ENCODE measurements around the gene ZNF132.

The ZNF132 gene

DNA sequence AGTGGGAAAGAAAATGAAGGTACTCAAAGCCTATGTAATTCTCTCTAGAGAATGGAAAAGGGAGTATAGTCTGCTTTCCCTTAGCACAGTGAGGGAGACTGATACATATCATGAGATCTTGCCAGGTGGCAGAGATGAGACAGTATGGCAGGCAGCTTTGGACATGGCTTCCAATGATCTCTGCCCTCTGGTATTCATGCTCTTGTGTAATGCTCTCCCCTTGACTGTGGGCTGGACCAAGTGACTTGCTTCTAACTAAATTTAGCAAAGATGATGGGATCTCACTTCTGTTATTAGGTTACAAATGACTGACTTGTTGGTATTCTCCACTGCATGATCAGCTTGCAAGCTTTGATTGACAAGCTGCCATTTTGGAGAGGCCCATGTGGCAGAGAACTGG, 10.2 kb downstream of the ZNF132 start:
- TF ChIP-seq, protein P1, sequence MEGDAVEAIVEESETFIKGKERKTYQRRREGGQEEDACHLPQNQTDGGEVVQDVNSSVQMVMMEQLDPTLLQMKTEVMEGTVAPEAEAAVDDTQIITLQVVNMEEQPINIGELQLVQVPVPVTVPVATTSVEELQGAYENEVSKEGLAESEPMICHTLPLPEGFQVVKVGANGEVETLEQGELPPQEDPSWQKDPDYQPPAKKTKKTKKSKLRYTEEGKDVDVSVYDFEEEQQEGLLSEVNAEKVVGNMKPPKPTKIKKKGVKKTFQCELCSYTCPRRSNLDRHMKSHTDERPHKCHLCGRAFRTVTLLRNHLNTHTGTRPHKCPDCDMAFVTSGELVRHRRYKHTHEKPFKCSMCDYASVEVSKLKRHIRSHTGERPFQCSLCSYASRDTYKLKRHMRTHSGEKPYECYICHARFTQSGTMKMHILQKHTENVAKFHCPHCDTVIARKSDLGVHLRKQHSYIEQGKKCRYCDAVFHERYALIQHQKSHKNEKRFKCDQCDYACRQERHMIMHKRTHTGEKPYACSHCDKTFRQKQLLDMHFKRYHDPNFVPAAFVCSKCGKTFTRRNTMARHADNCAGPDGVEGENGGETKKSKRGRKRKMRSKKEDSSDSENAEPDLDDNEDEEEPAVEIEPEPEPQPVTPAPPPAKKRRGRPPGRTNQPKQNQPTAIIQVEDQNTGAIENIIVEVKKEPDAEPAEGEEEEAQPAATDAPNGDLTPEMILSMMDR (conservative IDR thresholded peaks at IDR 0.05; ENCODE audit: control insufficient read depth, insufficient read depth, low read depth, low read length), result no peak
- H3K4me3 ChIP-seq (ENCODE audit: control insufficient read depth, low read depth, low read length), result no peak overlapping the region
- no peak for DNase-seq (ENCODE audit: low read depth)

DNA sequence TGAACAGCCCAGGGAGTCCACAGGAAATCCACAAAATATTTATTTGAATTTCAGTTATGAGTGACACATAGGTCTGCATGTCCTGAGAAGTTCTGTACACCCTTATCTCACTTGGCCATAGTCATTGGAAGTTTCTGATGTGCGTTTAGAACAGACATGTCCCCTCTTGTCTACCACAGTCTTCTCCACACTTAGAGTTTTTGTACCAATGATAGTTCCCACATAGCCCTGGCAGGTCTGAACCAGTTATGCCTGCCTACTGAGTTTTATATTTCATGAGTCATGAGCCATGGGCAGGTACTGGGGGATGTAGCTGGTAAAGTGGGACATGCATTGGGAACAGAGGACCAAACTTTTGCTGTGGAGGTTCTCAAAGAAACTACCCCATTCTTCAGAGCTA, 11.3 kb downstream of the ZNF132 start:
- no peak for DNase-seq (ENCODE audit: low read depth)
- TF ChIP-seq, protein P1 (conservative IDR thresholded peaks at IDR 0.05; ENCODE audit: control insufficient read depth, insufficient read depth, low read depth, low read length), result no peak
- H3K4me3 ChIP-seq (ENCODE audit: control insufficient read depth, low read depth, low read length), result no peak overlapping the region

DNA sequence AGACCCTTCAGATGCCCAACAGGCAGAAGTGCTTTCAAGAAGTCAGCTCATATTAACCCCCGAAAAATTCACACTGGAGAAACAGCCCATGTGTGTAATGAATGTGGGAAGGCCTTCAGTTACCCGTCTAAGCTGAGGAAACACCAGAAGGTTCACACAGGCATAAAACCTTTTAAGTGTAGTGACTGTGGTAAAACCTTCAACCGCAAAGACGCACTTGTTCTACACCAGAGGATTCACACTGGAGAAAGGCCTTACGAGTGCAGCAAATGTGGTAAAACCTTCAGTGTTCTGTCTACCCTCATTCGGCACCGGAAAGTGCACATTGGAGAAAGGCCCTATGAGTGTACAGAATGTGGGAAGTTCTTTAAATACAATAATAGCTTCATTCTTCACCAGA, 22.9 kb downstream of the ZNF132 start:
- TF ChIP-seq, protein P1 (conservative IDR thresholded peaks at IDR 0.05; ENCODE audit: control insufficient read depth, insufficient read depth, low read depth, low read length), result no peak
- no peak overlapping the region for H3K4me3 ChIP-seq (ENCODE audit: control insufficient read depth, low read depth, low read length)
- no peak for DNase-seq (ENCODE audit: low read depth)

DNA sequence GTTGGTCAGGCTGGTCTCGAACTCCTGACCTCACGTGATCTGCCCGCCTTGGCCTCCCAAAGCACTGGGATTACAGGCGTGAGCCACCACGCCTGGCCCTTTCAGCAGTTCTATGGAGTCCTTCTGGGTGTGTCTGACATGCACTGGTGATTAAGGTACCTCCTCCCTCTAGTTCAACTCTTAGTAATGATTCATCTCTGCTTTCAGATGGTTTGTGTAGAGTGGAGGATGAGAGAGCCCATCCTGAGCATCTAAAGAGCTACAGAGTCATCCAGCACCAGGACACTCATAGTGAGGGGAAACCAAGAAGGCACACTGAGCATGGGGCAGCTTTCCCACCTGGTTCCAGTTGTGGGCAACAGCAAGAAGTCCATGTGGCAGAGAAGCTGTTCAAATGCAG, 23.3 kb downstream of the ZNF132 start:
- DNase-seq (ENCODE audit: low read depth), result no peak
- TF ChIP-seq, protein P1 (conservative IDR thresholded peaks at IDR 0.05; ENCODE audit: control insufficient read depth, insufficient read depth, low read depth, low read length), result no peak
- no peak overlapping the region for H3K4me3 ChIP-seq (ENCODE audit: control insufficient read depth, low read depth, low read length)

DNA sequence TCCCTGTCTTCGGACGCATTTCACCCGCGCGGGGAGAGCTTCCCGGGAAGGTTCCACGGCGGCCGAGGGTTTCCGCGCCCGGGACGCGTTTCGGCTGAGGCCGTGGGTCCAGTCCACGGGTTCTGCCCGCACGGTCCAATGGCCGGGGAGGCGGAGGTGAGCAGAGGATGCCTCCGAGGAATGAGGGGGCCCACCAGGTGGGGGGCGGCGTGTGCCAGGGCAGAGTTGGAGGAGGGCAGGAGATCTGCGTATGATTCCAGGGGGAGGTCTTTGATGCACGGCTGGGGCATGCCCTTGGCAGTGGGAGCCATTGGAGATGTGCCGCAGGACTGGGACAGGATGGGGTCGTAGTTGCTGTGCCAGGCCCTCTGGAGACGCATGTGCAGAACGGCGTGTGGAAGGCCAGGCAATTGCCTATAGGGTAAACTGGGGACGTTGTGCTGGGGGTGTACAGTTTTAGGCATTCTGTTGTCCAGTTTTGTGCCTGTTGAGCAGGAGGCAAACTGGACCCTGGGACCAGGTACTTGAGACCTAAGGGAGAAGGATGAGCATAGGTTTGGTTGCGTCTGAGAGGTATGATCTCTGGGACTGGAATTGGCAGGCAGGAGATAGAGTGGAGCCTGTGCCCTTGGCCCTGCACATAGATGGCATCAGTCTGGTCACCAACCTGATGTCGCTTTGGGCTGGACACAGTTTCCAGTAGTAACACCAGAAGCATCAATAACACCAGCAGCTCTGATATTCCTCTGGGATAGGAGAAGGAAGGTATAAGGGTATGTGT, 30.8 kb downstream of the ZNF132 start:
- peak; percentile 35 for DNase-seq (ENCODE audit: low read depth)
- peak overlapping the region; percentile 83 for H3K4me3 ChIP-seq (ENCODE audit: control insufficient read depth, low read depth, low read length)
- TF ChIP-seq, protein P1 (conservative IDR thresholded peaks at IDR 0.05; ENCODE audit: control insufficient read depth, insufficient read depth, low read depth, low read length), result no peak

DNA sequence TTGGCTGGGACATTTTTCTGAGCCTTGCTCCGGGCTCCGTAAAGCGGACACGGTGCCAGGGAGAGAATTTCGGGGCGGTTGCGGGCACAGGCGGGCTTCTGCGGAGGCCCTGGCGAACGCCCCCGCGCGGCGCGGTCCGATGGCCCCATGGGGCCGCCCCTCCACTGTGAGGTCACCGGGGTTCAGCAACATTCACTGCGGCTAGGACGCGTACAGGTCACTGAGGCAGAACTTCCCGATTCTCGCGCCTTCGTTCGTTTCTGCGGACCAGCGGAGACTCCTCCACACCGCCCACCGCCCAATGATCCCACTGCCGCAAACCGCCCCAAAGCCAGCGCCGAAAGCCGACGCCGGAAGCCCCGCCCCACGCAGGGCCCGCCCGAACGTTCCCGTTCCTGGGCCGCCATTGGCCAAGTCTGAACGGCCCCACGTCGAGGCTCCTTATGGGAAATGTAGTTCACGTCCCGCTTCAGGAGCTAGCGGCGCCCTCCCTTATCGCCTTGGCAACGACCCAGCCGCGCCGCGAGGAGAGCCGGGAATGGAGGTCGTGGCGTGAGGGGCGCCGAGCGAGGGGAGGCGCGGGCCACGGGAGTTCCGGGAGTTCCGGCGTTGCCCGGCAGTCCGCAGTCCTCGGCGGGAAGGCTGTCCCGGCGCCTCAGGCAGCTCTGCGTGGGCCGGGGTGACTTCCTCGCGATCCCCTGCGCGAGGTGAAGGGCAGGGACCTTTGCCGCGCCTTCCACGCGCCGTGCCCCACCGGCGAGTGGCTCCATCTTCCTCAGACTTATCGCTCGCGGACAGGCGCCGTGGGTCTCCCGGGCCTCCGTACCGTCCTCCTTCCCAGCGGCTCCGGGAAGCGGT, 31.6 kb downstream of the ZNF132 start, which contains the start of gene ZNF584:
Gene ZNF584 (plus strand): TSS at position 498 of the 858 bp plus-strand sequence. CDS start 499 bp downstream, outside the sequence.
- H3K4me3 ChIP-seq (ENCODE audit: control insufficient read depth, low read depth, low read length), result peak within 1 kb of the TSS; percentile 83
- TF ChIP-seq, protein P1 (conservative IDR thresholded peaks at IDR 0.05; ENCODE audit: control insufficient read depth, insufficient read depth, low read depth, low read length), result no peak
- peak; percentile 91 for DNase-seq (ENCODE audit: low read depth)
